Spleen (tissue), 7 donors: Measurements from ENCODE around the gene UPK3BL1.
"Not testable (repeated sequence)": the region's sequence is repeated elsewhere in the genome, so short reads cannot be mapped to it uniquely, and the experiment has no call there.

Experiments
- POLR2A ChIP-seq, 3 donors: fragments of 450-650 bp; IDR thresholded peaks; one replicate each; pipeline ENCODE4 v1.5.1; 2017; ENCODE audit warnings: antibody characterized with exemption in 3 of 3, mild to moderate bottlenecking in 1 of 3
- POLR2AphosphoS5 ChIP-seq, 3 donors: sonication (generic); formaldehyde crosslinking; IDR thresholded peaks; one replicate each; pipeline ENCODE4 v1.5.1; 2017; ENCODE audit warnings: antibody characterized with exemption in 3 of 3
- TF ChIP-seq, protein P1 (sequence below), 11 experiments: fragments of 200-600 bp in 7 of 11; fragments of 450-650 bp in 4 of 11; sonication (generic) in 4 of 11; IDR thresholded peaks in 8 of 11; conservative IDR thresholded peaks in 3 of 11; 1 replicate in 7 of 11; 2 replicates in 4 of 11; pipeline versions ENCODE4 v1.4.0 to v1.8.0; 2016 to 2021; ENCODE audit warnings: antibody characterized with exemption in 11 of 11, inconsistent platforms in 4 of 11, mild to moderate bottlenecking in 1 of 11
- donor health status: DM: no; HTN: no; CAD: no; lungs with moderate emphysema.
- donor health status: DM: no; HTN: no; CAD: no.
- donor health status: DM: no; HTN: no; CAD: no.

DNA sequence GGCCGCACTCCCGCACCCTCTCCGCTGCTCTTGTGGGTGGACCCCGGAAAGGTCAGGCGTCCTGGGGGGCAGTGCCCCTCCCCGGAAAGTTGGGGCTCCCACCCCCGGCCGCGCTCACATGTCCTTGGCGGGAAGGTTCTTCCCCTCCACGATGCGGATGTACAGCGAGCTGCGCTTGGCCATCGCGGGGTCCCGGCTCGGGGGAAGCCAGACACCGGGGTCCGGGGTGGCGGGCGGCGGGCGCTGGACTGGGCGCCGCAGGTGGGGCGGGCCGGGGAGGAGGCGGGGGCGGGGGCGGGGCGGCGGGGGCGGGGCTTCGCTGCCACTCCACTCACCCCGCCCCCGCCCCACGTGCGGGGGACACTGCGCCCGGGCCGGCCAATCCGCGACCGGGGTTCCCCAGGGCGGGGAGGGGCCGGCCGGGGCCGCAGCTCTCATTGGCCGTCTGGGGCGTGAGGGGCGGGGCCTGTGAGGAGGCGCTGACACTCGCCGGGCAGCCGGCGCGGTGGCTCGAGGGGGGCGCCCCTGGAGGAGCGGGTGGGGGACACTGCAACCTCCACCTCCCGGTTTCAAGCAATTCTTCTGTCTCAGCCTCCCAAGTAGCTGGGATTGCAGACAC, 26.0 kb downstream of the UPK3BL1 start, which contains the start of gene RASA4:
- TF ChIP-seq, protein P1, sequence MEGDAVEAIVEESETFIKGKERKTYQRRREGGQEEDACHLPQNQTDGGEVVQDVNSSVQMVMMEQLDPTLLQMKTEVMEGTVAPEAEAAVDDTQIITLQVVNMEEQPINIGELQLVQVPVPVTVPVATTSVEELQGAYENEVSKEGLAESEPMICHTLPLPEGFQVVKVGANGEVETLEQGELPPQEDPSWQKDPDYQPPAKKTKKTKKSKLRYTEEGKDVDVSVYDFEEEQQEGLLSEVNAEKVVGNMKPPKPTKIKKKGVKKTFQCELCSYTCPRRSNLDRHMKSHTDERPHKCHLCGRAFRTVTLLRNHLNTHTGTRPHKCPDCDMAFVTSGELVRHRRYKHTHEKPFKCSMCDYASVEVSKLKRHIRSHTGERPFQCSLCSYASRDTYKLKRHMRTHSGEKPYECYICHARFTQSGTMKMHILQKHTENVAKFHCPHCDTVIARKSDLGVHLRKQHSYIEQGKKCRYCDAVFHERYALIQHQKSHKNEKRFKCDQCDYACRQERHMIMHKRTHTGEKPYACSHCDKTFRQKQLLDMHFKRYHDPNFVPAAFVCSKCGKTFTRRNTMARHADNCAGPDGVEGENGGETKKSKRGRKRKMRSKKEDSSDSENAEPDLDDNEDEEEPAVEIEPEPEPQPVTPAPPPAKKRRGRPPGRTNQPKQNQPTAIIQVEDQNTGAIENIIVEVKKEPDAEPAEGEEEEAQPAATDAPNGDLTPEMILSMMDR (IDR thresholded peaks at IDR 0.05 in 8 of 11, conservative IDR thresholded peaks at IDR 0.05 in 3 of 11) = not testable (repeated sequence)
- not testable (repeated sequence) for TF ChIP-seq POLR2A, POLR2AphosphoS5 (IDR thresholded peaks at IDR 0.05)
